PC-9 (cell line): ENCODE results near the gene SLAMF6. TPM values are rescaled to one million over a fixed set of nuclear protein-coding genes. Genes with fewer than 3 reads are reported as not detected.
"Not testable (repeated sequence)": the region's sequence is repeated elsewhere in the genome, so short reads cannot be mapped to it uniquely, and the experiment has no call there.

ENCODE experiments used
- BruUV-seq: library from RNA; stranded (reverse); fragments of 400-500 nt; replicated peaks from 2 replicates; lab custom pipeline; 2021; lab: Mats Ljungman, UMichigan
- CTCF ChIA-PET: fragments of 300-600 bp; sonication (Branson Sonifier 250); formaldehyde crosslinking; loops from one replicate; lab custom pipeline; 2022; ENCODE audit warnings: antibody characterized with exemption; lab: Charles Lee
- POLR2A ChIA-PET: fragments of 300-600 bp; sonication (Branson Sonifier 250); formaldehyde crosslinking; loops from one replicate; lab custom pipeline; 2022; ENCODE audit warnings: antibody characterized with exemption; ENCODE audit not compliant: unreplicated experiment; lab: Charles Lee
- DNase-seq, 2 experiments: peaks; one replicate each; pipeline versions ENCODE4 v3.0.0 to v3.0.0-alpha.2; 2015 to 2022; ENCODE audit warnings: mixed read lengths in 1 of 2
- H2AFZ ChIP-seq: fragments of 200-600 bp; sonication (generic); 2 replicates; pipeline ENCODE4 v1.8.1; 2017; ENCODE audit warnings: antibody characterized with exemption
- H3F3A ChIP-seq: fragments of 200-600 bp; sonication (generic); 2 replicates; pipeline ENCODE4 v1.8.1; 2017; ENCODE audit warnings: antibody characterized with exemption, mild to moderate bottlenecking, low read depth; ENCODE audit not compliant: insufficient read depth
- H3K27ac ChIP-seq: fragments of 200-600 bp; sonication (generic); 2 replicates; pipeline ENCODE4 v1.6.1; 2016; ENCODE audit warnings: mixed run types
- H3K27me3 ChIP-seq: fragments of 200-600 bp; sonication (generic); 2 replicates; pipeline ENCODE4 v1.6.1; 2016; ENCODE audit warnings: low read depth, mixed run types; ENCODE audit not compliant: insufficient read depth
- H3K36me3 ChIP-seq: fragments of 200-600 bp; sonication (generic); 2 replicates; pipeline ENCODE4 v1.6.1; 2016; ENCODE audit warnings: low read depth, mixed run types
- H3K4me1 ChIP-seq: fragments of 200-600 bp; sonication (generic); replicated peaks from 2 replicates; pipeline ENCODE4 v1.6.1; 2016; ENCODE audit warnings: mixed run types; ENCODE audit not compliant: insufficient read depth
- H3K4me2 ChIP-seq: fragments of 200-600 bp; sonication (generic); 2 replicates; pipeline ENCODE4 v1.6.1; 2017; ENCODE audit warnings: mixed run types
- H3K4me3 ChIP-seq: fragments of 200-600 bp; sonication (generic); 2 replicates; pipeline ENCODE4 v1.6.1; 2016; ENCODE audit warnings: mixed run types
- H3K79me2 ChIP-seq: fragments of 200-600 bp; sonication (generic); 2 replicates; pipeline ENCODE4 v1.6.1; 2017; ENCODE audit warnings: low read depth, mixed run types
- H3K9me2 ChIP-seq: fragments of 200-600 bp; sonication (generic); 2 replicates; pipeline ENCODE4 v1.8.1; 2017; ENCODE audit warnings: mild to moderate bottlenecking; ENCODE audit not compliant: insufficient read depth
- H3K9me3 ChIP-seq: fragments of 200-600 bp; sonication (generic); 2 replicates; pipeline ENCODE4 v1.8.1; 2016; ENCODE audit warnings: low read depth; ENCODE audit not compliant: insufficient read depth
- H4K20me1 ChIP-seq: fragments of 200-600 bp; sonication (generic); 2 replicates; pipeline ENCODE4 v1.8.1; 2017; ENCODE audit not compliant: insufficient read depth
- CTCF ChIP-seq: fragments of 200-600 bp; sonication (generic); conservative IDR thresholded peaks from 2 replicates; pipeline ENCODE4 v1.6.1; 2017; ENCODE audit warnings: mixed run types, antibody characterized with exemption, mild to moderate bottlenecking, moderate library complexity
- EZH2 ChIP-seq: fragments of 200-600 bp; sonication (generic); IDR thresholded peaks from 2 replicates; pipeline ENCODE4 v1.8.0; 2017; ENCODE audit warnings: antibody characterized with exemption, low read depth
- intact Hi-C: fragments of 100-400 bp; cut with micrococcal nuclease; formaldehyde crosslinking; loops from one replicate; pipeline ENCODE4 v1.10.0; 2022; ENCODE audit not compliant: unreplicated experiment
- total RNA-seq: library from RNA; stranded (reverse); gene quantifications from 2 replicates; pipeline ENCODE4 v1.2.3, GENCODE V29; 2021

SLAMF6 gene
- total RNA-seq, 1 experiment from 2014 or later: not detected

- ChIA-PET POLR2A (no interaction called here), CTCF (no interaction called here)
- no peak overlapping the region for H3K4me3 ChIP-seq
- no peaks in the 10 kb centered on the region for H4K20me1 ChIP-seq
- H3F3A ChIP-seq: no peaks in the 10 kb centered on the region
- peaks cover 60% of the 10 kb centered on the region for H3K27me3 ChIP-seq
- no peaks in the 10 kb centered on the region for H3K79me2 ChIP-seq
- no TSS peak for BruUV-seq
- H2AFZ ChIP-seq: no peak overlapping the region
- no peak for DNase-seq
- H3K4me2 ChIP-seq: no peak overlapping the region
- no peaks in the 10 kb centered on the region for H3K9me3 ChIP-seq
- no peaks in the 10 kb centered on the region for H3K4me1 ChIP-seq
- TF ChIP-seq EZH2 (no peak), CTCF (no peak)
- intact Hi-C loops: no loop called here
- H3K36me3 ChIP-seq: no peaks in the 10 kb centered on the region
- H3K27ac ChIP-seq: no peak overlapping the region
- H3K9me2 ChIP-seq: no peaks in the 10 kb centered on the region
Measured at GRCh38 chr1:160567858-160568682, 45.0 kb upstream of the SLAMF6 start.

- Histone ChIP-seq H2AFZ (no peak overlapping the region), H3K4me1 (no peaks in the 10 kb centered on the region), H3K36me3 (no peaks in the 10 kb centered on the region), H3K9me3 (no peaks in the 10 kb centered on the region), H3K4me3 (no peak overlapping the region), H3K4me2 (no peak overlapping the region), H3K79me2 (no peaks in the 10 kb centered on the region), H3K27me3 (peaks cover 60% of the 10 kb centered on the region), H3K9me2 (no peaks in the 10 kb centered on the region), H3K27ac (no peak overlapping the region), H4K20me1 (no peaks in the 10 kb centered on the region), H3F3A (no peaks in the 10 kb centered on the region)
- TF ChIP-seq CTCF (no peak), EZH2 (no peak)
- no peak for DNase-seq
- CTCF ChIA-PET: no interaction called here
- intact Hi-C loops: no loop called here
- POLR2A ChIA-PET: no interaction called here
- no TSS peak for BruUV-seq
Measured at GRCh38 chr1:160567341-160567740, 44.3 kb upstream of the SLAMF6 start.

GRCh38 chr1:160565564-160565963 lies 42.5 kb upstream of the SLAMF6 start:
- no TSS peak for BruUV-seq
- no peak for DNase-seq
- intact Hi-C loops: no loop called here
- H3K4me3 ChIP-seq: no peak overlapping the region
- no peak overlapping the region; the same call in 1 of the 2 replicates for H3K4me2 ChIP-seq
- H3K27ac ChIP-seq: no peak overlapping the region
- H3K9me2 ChIP-seq: no peaks in the 10 kb centered on the region
- ChIA-PET POLR2A (no interaction called here), CTCF (no interaction called here)
- H2AFZ ChIP-seq: peak overlapping the region; percentile 63; the same call in 1 of the 2 replicates
- no peaks in the 10 kb centered on the region for H3K79me2 ChIP-seq
- H3F3A ChIP-seq: no peaks in the 10 kb centered on the region
- no peaks in the 10 kb centered on the region for H4K20me1 ChIP-seq
- TF ChIP-seq CTCF (no peak), EZH2 (no peak)
- peaks cover 51% of the 10 kb centered on the region for H3K27me3 ChIP-seq
- no peaks in the 10 kb centered on the region for H3K36me3 ChIP-seq
- no peaks in the 10 kb centered on the region for H3K4me1 ChIP-seq
- no peaks in the 10 kb centered on the region for H3K9me3 ChIP-seq

GRCh38 chr1:160563230-160563629 lies 40.2 kb upstream of the SLAMF6 start:
- BruUV-seq, H3K27ac ChIP-seq, intact Hi-C loops, H3K36me3 ChIP-seq, DNase-seq, H3K9me2 ChIP-seq, H3K79me2 ChIP-seq, POLR2A ChIA-PET, H3K4me2 ChIP-seq, H3K4me3 ChIP-seq, H3F3A ChIP-seq, H3K4me1 ChIP-seq, H4K20me1 ChIP-seq, CTCF ChIA-PET, H3K9me3 ChIP-seq, H2AFZ ChIP-seq: not testable (repeated sequence)
- H3K27me3 ChIP-seq: peaks cover 44% of the 10 kb centered on the region

GRCh38 chr1:160562745-160563144 lies 39.7 kb upstream of the SLAMF6 start:
- H3K9me3 ChIP-seq, DNase-seq, H3K4me1 ChIP-seq, H4K20me1 ChIP-seq, H3K9me2 ChIP-seq, H2AFZ ChIP-seq, H3K79me2 ChIP-seq, H3K4me2 ChIP-seq, H3K4me3 ChIP-seq, CTCF ChIA-PET, BruUV-seq, H3K27ac ChIP-seq, H3K36me3 ChIP-seq, intact Hi-C loops, H3F3A ChIP-seq, POLR2A ChIA-PET: not testable (repeated sequence)
- H3K27me3 ChIP-seq: peaks cover 43% of the 10 kb centered on the region
